HG02610 (cell line): ENCODE measurements around the gene CCSER2.

Source experiments
- ATAC-seq: cut with Tn5 transposase; IDR thresholded peaks from one replicate; pipeline ENCODE4 v1.9.1; 2021; ENCODE audit warnings: mild to moderate bottlenecking, moderate library complexity; ENCODE audit not compliant: unreplicated experiment

CCSER2 gene

GRCh38 chr10:84542522-84543490, 214.4 kb downstream of the CCSER2 start:
- no peak for ATAC-seq

- ATAC-seq, result no peak
Measured at GRCh38 chr10:84543948-84544347, 215.6 kb downstream of the CCSER2 start.

GRCh38 chr10:84545651-84546050, 217.3 kb downstream of the CCSER2 start:
- ATAC-seq, result no peak

GRCh38 chr10:84546609-84547008, 218.2 kb downstream of the CCSER2 start:
- no peak for ATAC-seq

- ATAC-seq, result no peak
Measured at GRCh38 chr10:84547616-84548015, 219.2 kb downstream of the CCSER2 start.

GRCh38 chr10:84548869-84549268, 220.5 kb downstream of the CCSER2 start:
- no peak for ATAC-seq

GRCh38 chr10:84549368-84550165, 221.2 kb downstream of the CCSER2 start:
- no peak for ATAC-seq

- no peak for ATAC-seq
Measured at GRCh38 chr10:84550756-84551436, 222.5 kb downstream of the CCSER2 start.

- ATAC-seq, result no peak
Measured at GRCh38 chr10:84551437-84552120, 223.2 kb downstream of the CCSER2 start.

GRCh38 chr10:84552478-84552877, 224.1 kb downstream of the CCSER2 start:
- no peak for ATAC-seq

- ATAC-seq, result no peak
Measured at GRCh38 chr10:84562592-84562991, 234.2 kb downstream of the CCSER2 start.

- ATAC-seq, result peak; percentile 93
Measured at GRCh38 chr10:84563355-84563754, 235.0 kb downstream of the CCSER2 start.

- peak; percentile 61 for ATAC-seq
Measured at GRCh38 chr10:84563868-84564267, 235.5 kb downstream of the CCSER2 start.

- ATAC-seq, result no peak
Measured at GRCh38 chr10:84565881-84566582, 237.6 kb downstream of the CCSER2 start.

GRCh38 chr10:84567133-84567532, 238.7 kb downstream of the CCSER2 start:
- ATAC-seq, result no peak
